Measurements from ENCODE around the gene RAB41. TPM values are rescaled to one million over a fixed set of nuclear protein-coding genes. Genes with fewer than 3 reads are reported as not detected.

RAB41 gene
- polyA plus RNA-seq, 3 donors: not detected

GRCh38 chrX:70301716-70302115 lies 19.7 kb downstream of the RAB41 start:
- Histone ChIP-seq H3K4me1 (ENCODE audit: control insufficient read depth in 1 of 2, insufficient read depth in 2 of 2, low read length in 2 of 2) (no peaks in the 10 kb centered on the region), H3K4me3 (replicated peaks in 1 of 3; ENCODE audit: low read depth in 2 of 3, low read length in 3 of 3) (no peak overlapping the region), H3K36me3 (replicated peaks in 1 of 2; ENCODE audit: control insufficient read depth in 1 of 2, insufficient read depth in 2 of 2, low read length in 2 of 2) (peaks cover 4 to 35% of the 10 kb centered on the region in 2 donors), H3K4me2 (replicated peaks; ENCODE audit: extremely low read depth, low read length, poor library complexity, severe bottlenecking) (no peak overlapping the region), H3K9ac (ENCODE audit: insufficient read depth, low read length, poor library complexity, severe bottlenecking) (no peak overlapping the region), H2AFZ (ENCODE audit: insufficient read depth, low read depth, low read length, poor library complexity, severe bottlenecking) (no peak overlapping the region), H3K79me2 (ENCODE audit: insufficient read depth, low read length) (no peaks in the 10 kb centered on the region), H3K27ac (ENCODE audit: low read depth in 1 of 2, low read length in 2 of 2) (no peak overlapping the region), H3K9me3 (replicated peaks in 1 of 2; ENCODE audit: control insufficient read depth in 1 of 2, insufficient read depth in 1 of 2, low read length in 2 of 2) (no peaks in the 10 kb centered on the region), H4K20me1 (ENCODE audit: insufficient read depth, low read length) (no peaks in the 10 kb centered on the region), H3K27me3 (ENCODE audit: control insufficient read depth in 2 of 2, insufficient read depth in 2 of 2, low read length in 2 of 2) (no peaks in the 10 kb centered on the region)
- intact Hi-C loops (cut with micrococcal nuclease): no loop called here
- Mint-ChIP-seq H3K4me3 (no peak overlapping the region), H3K9me3 (no peaks in the 10 kb centered on the region), H3K4me1 (no peaks in the 10 kb centered on the region), H3K36me3 (peaks cover 37 to 38% of the 10 kb centered on the region in 2 donors), H3K27ac (peak overlapping the region in 1 of 7 donors; percentile 31), H3K27me3 (ENCODE audit: low read depth in 3 of 3) (no peaks in the 10 kb centered on the region)
- DNase-seq: no peak
- TF ChIP-seq CTCF (IDR thresholded peaks at IDR 0.05): no peak
- no CpG with 5 or more reads among the region's 3 CpGs for whole genome bisulfite sequencing (ENCODE audit: insufficient coverage)

- DNase-seq: no peak
- Mint-ChIP-seq H3K4me1 (no peaks in the 10 kb centered on the region), H3K4me3 (no peak overlapping the region), H3K36me3 (peaks cover 20 to 25% of the 10 kb centered on the region in 2 donors), H3K27me3 (ENCODE audit: low read depth in 3 of 3) (peaks cover 0 to 4% (median 0%) of the 10 kb centered on the region in 3 donors), H3K9me3 (peaks cover 0 to 2% (median 0%) of the 10 kb centered on the region in 7 donors), H3K27ac (no peak overlapping the region)
- peaks cover 0 to 9% of the 10 kb centered on the region in 2 donors for H3K36me3 ChIP-seq (replicated peaks in 1 of 2; ENCODE audit: control insufficient read depth in 1 of 2, insufficient read depth in 2 of 2, low read length in 2 of 2)
- H3K4me3 ChIP-seq (replicated peaks in 1 of 3; ENCODE audit: low read depth in 2 of 3, low read length in 3 of 3): no peak overlapping the region
- TF ChIP-seq CTCF (IDR thresholded peaks at IDR 0.05): no peak
- H3K27ac ChIP-seq (ENCODE audit: low read depth in 1 of 2, low read length in 2 of 2): no peak overlapping the region
- H3K4me2 ChIP-seq (replicated peaks; ENCODE audit: extremely low read depth, low read length, poor library complexity, severe bottlenecking): no peak overlapping the region
- WGBS (ENCODE audit: insufficient coverage): no CpG with 5 or more reads among the region's 1 CpG
- H2AFZ ChIP-seq (ENCODE audit: insufficient read depth, low read depth, low read length, poor library complexity, severe bottlenecking): no peak overlapping the region
- no peak overlapping the region for H3K9ac ChIP-seq (ENCODE audit: insufficient read depth, low read length, poor library complexity, severe bottlenecking)
- no peaks in the 10 kb centered on the region for H3K4me1 ChIP-seq (ENCODE audit: control insufficient read depth in 1 of 2, insufficient read depth in 2 of 2, low read length in 2 of 2)
- no peaks in the 10 kb centered on the region for H3K27me3 ChIP-seq (ENCODE audit: control insufficient read depth in 2 of 2, insufficient read depth in 2 of 2, low read length in 2 of 2)
- H3K9me3 ChIP-seq (replicated peaks in 1 of 2; ENCODE audit: control insufficient read depth in 1 of 2, insufficient read depth in 1 of 2, low read length in 2 of 2): no peaks in the 10 kb centered on the region
- no peaks in the 10 kb centered on the region for H3K79me2 ChIP-seq (ENCODE audit: insufficient read depth, low read length)
- H4K20me1 ChIP-seq (ENCODE audit: insufficient read depth, low read length): no peaks in the 10 kb centered on the region
- intact Hi-C loops (cut with micrococcal nuclease): no loop called here
These were observed 31.5 kb downstream of the RAB41 start for GRCh38 chrX:70313503-70313902.
